Measurements from ENCODE around the gene TMEM123.

DNA sequence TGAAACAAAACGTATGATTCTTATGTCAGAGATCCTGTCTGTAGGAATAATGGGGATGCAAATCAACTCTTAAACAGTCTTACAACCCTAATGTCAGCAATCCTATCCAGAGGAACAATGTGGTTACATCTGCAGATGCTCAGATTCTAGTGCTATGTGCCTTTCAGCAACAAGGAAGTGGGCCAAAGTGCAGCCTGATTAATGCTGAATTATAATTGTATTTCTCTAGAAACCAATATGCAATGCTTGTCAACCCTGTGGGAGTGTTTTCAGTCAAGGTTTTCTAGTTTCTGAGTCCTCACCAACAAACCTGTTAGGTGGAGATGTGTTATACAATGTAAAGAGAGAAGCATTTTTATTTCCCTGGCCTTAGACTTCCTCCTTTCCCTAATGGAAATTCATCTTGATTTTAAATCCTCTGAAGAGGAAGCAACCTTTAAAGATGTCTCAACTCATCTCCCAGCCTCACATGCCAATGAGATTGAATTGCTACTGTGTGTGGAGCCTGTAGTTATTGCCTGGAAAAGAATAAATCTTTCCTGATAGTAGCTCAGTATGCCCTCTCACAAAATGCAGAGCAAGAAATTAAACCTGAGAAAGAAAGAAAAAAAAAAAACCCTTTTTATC lies 26.2 kb upstream of the TMEM123 start:
- TF ChIP-seq POLR2A (IDR thresholded peaks at IDR 0.05; ENCODE audit: low read length), result no peak
- no peak for TF ChIP-seq GATA1 (IDR thresholded peaks at IDR 0.05; ENCODE audit: low read depth, low read length)
